ENCODE results near the gene MUC2. TPM values are rescaled to one million over a fixed set of nuclear protein-coding genes. Genes with fewer than 3 reads are reported as not detected.

MUC2 gene
- total RNA-seq, 6 experiments from 2014 or later = 0.04 TPM; not detected in 5

DNA sequence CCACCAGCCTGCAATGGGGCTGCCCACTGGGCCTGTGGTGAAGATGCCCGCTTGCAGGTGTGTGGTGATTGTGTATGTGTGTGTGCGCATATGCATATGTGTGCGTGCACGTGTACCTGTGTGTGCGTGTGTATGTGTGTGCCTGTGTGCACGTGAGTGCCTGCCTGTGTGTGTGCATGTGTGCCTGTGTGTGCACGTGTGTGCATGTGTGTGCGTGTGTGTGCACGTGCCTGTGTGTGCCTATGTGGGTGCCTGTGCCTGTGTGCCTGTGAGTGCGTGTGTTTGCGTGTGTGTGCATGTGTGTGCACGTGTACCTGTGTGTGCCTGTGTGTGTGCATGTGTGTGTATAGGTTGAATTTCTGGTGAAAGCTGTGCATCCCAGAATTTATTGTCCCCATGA, 35.8 kb upstream of the MUC2 start:
- no peaks in the 10 kb centered on the region for H3K4me1 ChIP-seq
- H3K27ac ChIP-seq = no peak overlapping the region
- intact Hi-C loops (cut with DNase I) = no loop called here

DNA sequence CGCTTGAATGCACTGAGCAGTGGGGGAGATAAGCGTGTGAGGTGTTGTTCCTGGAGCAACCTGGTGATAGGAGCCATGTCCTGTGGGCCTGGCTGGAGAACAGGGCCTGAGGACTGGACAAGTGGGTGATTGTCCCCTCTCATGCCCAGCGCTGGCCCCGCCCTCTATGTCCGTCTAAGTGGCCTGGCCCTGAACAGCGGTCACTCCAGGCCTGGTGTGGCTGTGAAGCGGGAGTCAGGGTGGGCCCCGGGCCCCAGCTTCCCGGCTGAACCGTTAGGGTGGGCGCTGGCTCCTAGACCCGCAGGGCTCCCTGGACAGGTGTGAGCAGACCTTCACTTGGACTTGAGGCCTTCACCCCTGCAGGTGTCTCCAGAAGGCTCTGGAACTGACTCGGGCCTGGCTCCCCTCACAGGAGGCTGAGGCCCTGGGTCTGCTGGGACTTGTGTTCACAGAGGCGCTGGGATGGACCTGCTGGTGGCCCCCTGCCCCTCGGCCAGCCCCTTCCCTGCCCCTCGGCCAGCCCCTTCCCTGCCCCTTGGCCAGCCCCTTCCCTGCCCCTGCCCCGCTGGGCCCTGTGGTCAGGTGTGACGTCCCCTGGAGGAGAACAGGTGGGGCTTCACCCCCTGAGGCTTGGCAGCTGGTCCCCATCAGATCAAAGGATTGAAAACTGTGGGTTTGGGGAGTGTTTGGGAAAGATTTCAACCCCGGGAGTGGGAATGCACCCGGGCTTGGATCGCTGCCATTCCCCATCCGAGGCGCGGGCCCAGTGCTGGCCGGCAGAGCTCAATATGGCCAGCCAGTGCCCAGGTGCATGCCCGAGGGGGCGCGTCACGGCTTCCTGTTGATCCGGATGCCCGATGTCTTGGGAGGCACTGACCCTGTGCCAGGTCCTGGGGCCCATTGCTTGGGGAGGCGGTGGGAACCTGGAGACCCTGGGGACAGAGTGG, 34.9 kb upstream of the MUC2 start:
- H3K4me1 ChIP-seq = no peaks in the 10 kb centered on the region
- intact Hi-C loops (cut with DNase I) = no loop called here
- peak in 1 of 3 donors; percentile 54 for DNase-seq
- no peak overlapping the region for H3K27ac ChIP-seq
- peak in 1 of 4 donors; percentile 15 for ATAC-seq
- no peaks in the 10 kb centered on the region for H3K27me3 ChIP-seq
- no peaks in the 10 kb centered on the region for H3K9me3 ChIP-seq
- no peak overlapping the region for H3K4me3 ChIP-seq
- TF ChIP-seq, protein P1, sequence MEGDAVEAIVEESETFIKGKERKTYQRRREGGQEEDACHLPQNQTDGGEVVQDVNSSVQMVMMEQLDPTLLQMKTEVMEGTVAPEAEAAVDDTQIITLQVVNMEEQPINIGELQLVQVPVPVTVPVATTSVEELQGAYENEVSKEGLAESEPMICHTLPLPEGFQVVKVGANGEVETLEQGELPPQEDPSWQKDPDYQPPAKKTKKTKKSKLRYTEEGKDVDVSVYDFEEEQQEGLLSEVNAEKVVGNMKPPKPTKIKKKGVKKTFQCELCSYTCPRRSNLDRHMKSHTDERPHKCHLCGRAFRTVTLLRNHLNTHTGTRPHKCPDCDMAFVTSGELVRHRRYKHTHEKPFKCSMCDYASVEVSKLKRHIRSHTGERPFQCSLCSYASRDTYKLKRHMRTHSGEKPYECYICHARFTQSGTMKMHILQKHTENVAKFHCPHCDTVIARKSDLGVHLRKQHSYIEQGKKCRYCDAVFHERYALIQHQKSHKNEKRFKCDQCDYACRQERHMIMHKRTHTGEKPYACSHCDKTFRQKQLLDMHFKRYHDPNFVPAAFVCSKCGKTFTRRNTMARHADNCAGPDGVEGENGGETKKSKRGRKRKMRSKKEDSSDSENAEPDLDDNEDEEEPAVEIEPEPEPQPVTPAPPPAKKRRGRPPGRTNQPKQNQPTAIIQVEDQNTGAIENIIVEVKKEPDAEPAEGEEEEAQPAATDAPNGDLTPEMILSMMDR (IDR thresholded peaks at IDR 0.05) = no peak
- no peak for TF ChIP-seq POLR2A (IDR thresholded peaks at IDR 0.05)
- 93% methylated on average over 3 of the region's 32 CpGs for WGBS (ENCODE audit: insufficient coverage, low coverage, low lambda C conversion rate, missing lambda C conversion rate)
- no peaks in the 10 kb centered on the region for H3K36me3 ChIP-seq

More for the DNA sequence above, 35.8 kb upstream of the MUC2 start:
- Histone ChIP-seq H3K27me3 (no peaks in the 10 kb centered on the region), H3K4me3 (no peak overlapping the region), H3K36me3 (no peaks in the 10 kb centered on the region), H3K9me3 (no peaks in the 10 kb centered on the region)
- ATAC-seq (no peak), DNase-seq (no peak)
- no peak for TF ChIP-seq POLR2A (IDR thresholded peaks at IDR 0.05)
- TF ChIP-seq, protein P1 (IDR thresholded peaks at IDR 0.05) = no peak
- 90% methylated on average over 2 of the region's 12 CpGs for WGBS (ENCODE audit: insufficient coverage, low coverage, low lambda C conversion rate, missing lambda C conversion rate)

DNA sequence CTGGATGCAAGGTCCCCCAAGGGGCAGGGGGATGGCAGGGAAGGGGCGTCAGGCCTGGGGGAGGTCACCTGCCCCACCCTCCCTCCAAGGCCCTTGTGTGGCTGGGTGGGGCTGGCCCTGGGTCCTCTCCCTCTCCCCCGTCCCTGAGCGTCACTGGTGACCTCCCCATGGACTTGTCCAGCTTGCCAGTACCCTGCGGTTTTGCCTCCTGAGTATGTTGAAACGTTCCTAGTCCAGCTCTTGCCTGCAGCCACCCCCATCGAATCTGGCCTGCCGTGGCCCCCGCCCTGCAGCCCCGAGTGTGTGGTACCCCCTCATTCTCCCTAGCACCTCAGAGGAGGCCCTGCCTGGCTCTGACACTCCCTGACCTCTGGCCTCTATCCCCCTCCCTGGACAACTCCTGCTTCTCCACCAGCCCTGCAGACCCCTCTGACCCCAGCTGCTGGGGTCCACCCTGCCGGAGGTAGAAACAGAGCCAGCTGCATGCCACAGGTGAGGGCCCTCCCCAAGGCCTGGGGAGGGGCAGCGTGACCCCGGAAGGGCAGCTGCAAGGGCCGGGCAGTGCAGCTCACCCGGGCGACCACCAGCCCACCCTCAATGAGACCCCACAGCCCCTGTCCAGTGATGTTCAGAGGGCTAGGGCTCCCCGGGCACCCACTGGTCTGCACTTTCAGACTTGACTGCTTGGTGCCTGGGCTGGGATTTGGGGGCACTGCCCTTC, 34.1 kb upstream of the MUC2 start:
- Histone ChIP-seq H3K4me3 (no peak overlapping the region), H3K36me3 (no peaks in the 10 kb centered on the region), H3K9me3 (no peaks in the 10 kb centered on the region), H3K27ac (no peak overlapping the region), H3K4me1 (no peaks in the 10 kb centered on the region), H3K27me3 (no peaks in the 10 kb centered on the region)
- intact Hi-C loops (cut with DNase I) = no loop called here
- ATAC-seq (peak in 1 of 4 donors; percentile 22), DNase-seq (no peak)
- WGBS (ENCODE audit: insufficient coverage, low coverage, low lambda C conversion rate, missing lambda C conversion rate) = no CpG with 5 or more reads among the region's 16 CpGs
- TF ChIP-seq, protein P1 (IDR thresholded peaks at IDR 0.05) = no peak
- no peak for TF ChIP-seq POLR2A (IDR thresholded peaks at IDR 0.05)

DNA sequence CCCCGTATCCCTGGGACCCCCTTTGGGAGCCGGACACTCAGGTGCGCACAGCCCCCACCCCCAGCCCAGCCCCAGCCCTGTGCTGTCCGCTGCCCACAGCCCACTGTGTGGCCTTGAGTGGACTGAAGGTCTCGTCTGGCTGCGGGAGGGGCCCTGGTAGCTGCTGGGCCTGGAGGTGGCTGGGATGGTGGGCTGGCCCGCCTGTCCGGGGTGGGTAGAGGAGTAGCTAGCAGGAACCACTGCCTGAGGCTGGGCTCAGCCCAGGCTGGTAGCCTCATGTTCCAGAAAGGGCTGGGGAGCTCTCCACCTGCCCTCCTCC, 33.6 kb upstream of the MUC2 start:
- DNase-seq (peak in 1 of 3 donors; percentile 48), ATAC-seq (no peak)
- Histone ChIP-seq H3K9me3 (no peaks in the 10 kb centered on the region), H3K27ac (no peak overlapping the region), H3K27me3 (no peaks in the 10 kb centered on the region), H3K4me1 (no peaks in the 10 kb centered on the region), H3K4me3 (no peak overlapping the region), H3K36me3 (no peaks in the 10 kb centered on the region)
- intact Hi-C loops (cut with DNase I) = no loop called here
- no peak for TF ChIP-seq POLR2A (IDR thresholded peaks at IDR 0.05)
- TF ChIP-seq, protein P1 (IDR thresholded peaks at IDR 0.05) = no peak
- no CpG with 5 or more reads among the region's 8 CpGs for WGBS (ENCODE audit: insufficient coverage, low coverage, low lambda C conversion rate, missing lambda C conversion rate)
